T-helper 2 cell (primary cell): ENCODE results near the gene AHRR.
"Not testable (repeated sequence)": the region's sequence is repeated elsewhere in the genome, so short reads cannot be mapped to it uniquely, and the experiment has no call there.

Experiments used
- DNase-seq, 5 experiments: peaks; one replicate each; pipeline versions ENCODE4 v3.0.0 to v3.0.0-alpha.2; 2012 to 2022

AHRR gene

GRCh38 chr5:306011-306805, 15.3 kb upstream of the AHRR start:
- DNase-seq, result no peak

GRCh38 chr5:307306-307705, 14.2 kb upstream of the AHRR start:
- no peak for DNase-seq

- DNase-seq, result no peak
These were observed 13.5 kb upstream of the AHRR start for GRCh38 chr5:307794-308579.

GRCh38 chr5:308672-309271, 12.7 kb upstream of the AHRR start:
- DNase-seq, result no peak

GRCh38 chr5:309831-310230, 11.7 kb upstream of the AHRR start:
- not testable (repeated sequence) for DNase-seq

- no peak for DNase-seq
These were observed 11.0 kb upstream of the AHRR start for GRCh38 chr5:310516-310915.

GRCh38 chr5:310941-311434, 10.5 kb upstream of the AHRR start:
- no peak for DNase-seq

- DNase-seq, result no peak
These were observed 9.6 kb upstream of the AHRR start for GRCh38 chr5:311963-312362.

GRCh38 chr5:312845-313244, 8.7 kb upstream of the AHRR start:
- no peak for DNase-seq

- DNase-seq, result no peak
These were observed 8.2 kb upstream of the AHRR start for GRCh38 chr5:313265-313664.

- no peak for DNase-seq
These were observed 7.6 kb upstream of the AHRR start for GRCh38 chr5:313806-314376.

GRCh38 chr5:314676-315487, 6.6 kb upstream of the AHRR start:
- no peak for DNase-seq

- DNase-seq, result no peak
These were observed 5.9 kb upstream of the AHRR start for GRCh38 chr5:315488-316209.

- no peak for DNase-seq
These were observed 5.1 kb upstream of the AHRR start for GRCh38 chr5:316210-317085.

- peak in 1 of 5 experiments; percentile 77 for DNase-seq
These were observed 4.3 kb upstream of the AHRR start for GRCh38 chr5:317086-317811.

GRCh38 chr5:318341-318897, 3.1 kb upstream of the AHRR start:
- no peak for DNase-seq

- DNase-seq, result no peak
These were observed 2.4 kb upstream of the AHRR start for GRCh38 chr5:318931-319601.

GRCh38 chr5:320524-321229, 837 bp upstream of the AHRR start:
- no peak for DNase-seq
